Neural cell (in vitro differentiated cells): ENCODE data around the gene TNIP1. TPM values are rescaled to one million over a fixed set of nuclear protein-coding genes. Genes with fewer than 3 reads are reported as not detected.

Experiments
- H2AFZ ChIP-seq: fragments of 200-600, 300-800 bp; sonication (generic), shearing (Covaris generic); 2 replicates; pipeline ENCODE4 v1.6.0; 2014; ENCODE audit warnings: low read depth, mild to moderate bottlenecking, antibody characterized with exemption, low read length, moderate library complexity
- H3F3A ChIP-seq: fragments of 200-600 bp; shearing (Covaris generic); 2 replicates; pipeline ENCODE4 v1.6.1; 2016; ENCODE audit warnings: mild to moderate bottlenecking, moderate library complexity, mixed read lengths, antibody characterized with exemption, low read length; ENCODE audit not compliant: insufficient read depth, poor library complexity, severe bottlenecking
- H3K27ac ChIP-seq: fragments of 200-600, 300-800 bp; sonication (generic), shearing (Covaris generic); 2 replicates; pipeline ENCODE4 v1.5.1; 2014; ENCODE audit warnings: mild to moderate bottlenecking, low read length, moderate library complexity
- H3K27me3 ChIP-seq: fragments of 300-800, 200-600 bp; sonication (generic), shearing (Covaris generic); 2 replicates; pipeline ENCODE4 v1.6.0; 2014; ENCODE audit warnings: mild to moderate bottlenecking, low read depth, low read length, moderate library complexity; ENCODE audit not compliant: insufficient read depth
- H3K36me3 ChIP-seq: fragments of 300-800, 200-600 bp; sonication (generic), shearing (Covaris generic); 2 replicates; pipeline ENCODE4 v1.5.1; 2014; ENCODE audit warnings: mild to moderate bottlenecking, antibody characterized with exemption, low read length, moderate library complexity; ENCODE audit not compliant: insufficient read depth
- H3K4me2 ChIP-seq: fragments of 300-800, 200-600 bp; sonication (generic), shearing (Covaris generic); 2 replicates; pipeline ENCODE4 v1.6.0; 2014; ENCODE audit warnings: mild to moderate bottlenecking, low read length
- H3K4me3 ChIP-seq: fragments of 300-800, 200-600 bp; sonication (generic), shearing (Covaris generic); 2 replicates; pipeline ENCODE4 v1.5.1; 2014; ENCODE audit warnings: mild to moderate bottlenecking, low read length, moderate library complexity
- H3K79me2 ChIP-seq: fragments of 200-600 bp; shearing (Covaris generic); replicated peaks from 2 replicates; pipeline ENCODE4 v1.6.0; 2014; ENCODE audit warnings: mild to moderate bottlenecking, low read length, moderate library complexity; ENCODE audit not compliant: insufficient read depth
- H3K9ac ChIP-seq: fragments of 300-800, 200-600 bp; sonication (generic), shearing (Covaris generic); 2 replicates; pipeline ENCODE4 v1.6.1; 2016; ENCODE audit warnings: mild to moderate bottlenecking, low read length, mixed read lengths
- H3K9me2 ChIP-seq: fragments of 200-600 bp; shearing (Covaris generic); 2 replicates; pipeline ENCODE4 v1.6.1; 2016; ENCODE audit warnings: mild to moderate bottlenecking, low read length, mixed read lengths; ENCODE audit not compliant: insufficient read depth
- H3K9me3 ChIP-seq: fragments of 200-600, 300-800 bp; sonication (generic), shearing (Covaris generic); 2 replicates; pipeline ENCODE4 v1.6.1; 2016; ENCODE audit warnings: mild to moderate bottlenecking, mixed run types, low read length, moderate library complexity, mixed read lengths
- H4K20me1 ChIP-seq: fragments of 200-600 bp; shearing (Covaris generic); 2 replicates; pipeline ENCODE4 v1.6.1; 2016; ENCODE audit warnings: mild to moderate bottlenecking, mixed run types; ENCODE audit not compliant: insufficient read depth
- EP300 ChIP-seq: fragments of 450-650 bp; conservative IDR thresholded peaks from 2 replicates; pipeline ENCODE4 v1.6.1; 2014; ENCODE audit warnings: antibody characterized with exemption, mild to moderate bottlenecking, moderate library complexity; ENCODE audit not compliant: poor library complexity, severe bottlenecking
- EZH2 ChIP-seq: fragments of 200-600, 300-800 bp; shearing (Covaris generic), sonication (generic); IDR thresholded peaks from 2 replicates; pipeline ENCODE4 v1.6.1; 2014; ENCODE audit warnings: antibody characterized with exemption, low read length, borderline replicate concordance, mild to moderate bottlenecking; ENCODE audit not compliant: insufficient read depth, poor library complexity, severe bottlenecking
- MXI1 ChIP-seq: fragments of 450-650 bp; conservative IDR thresholded peaks from 2 replicates; pipeline ENCODE4 v1.6.1; 2014; ENCODE audit warnings: antibody characterized with exemption, mild to moderate bottlenecking; ENCODE audit not compliant: poor library complexity, severe bottlenecking
- POLR2AphosphoS5 ChIP-seq: IDR thresholded peaks from 2 replicates; pipeline ENCODE4 v1.6.1; 2012
- RAD21 ChIP-seq: fragments of 450-650 bp; conservative IDR thresholded peaks from 2 replicates; pipeline ENCODE4 v1.6.1; 2014; ENCODE audit warnings: antibody characterized with exemption, mild to moderate bottlenecking, moderate library complexity
- SMC3 ChIP-seq: fragments of 450-650 bp; conservative IDR thresholded peaks from 2 replicates; pipeline ENCODE4 v1.6.1; 2014; ENCODE audit warnings: antibody characterized with exemption, mild to moderate bottlenecking, moderate library complexity; ENCODE audit not compliant: poor library complexity
- TAF1 ChIP-seq: IDR thresholded peaks from 2 replicates; pipeline ENCODE4 v1.6.1; 2012; ENCODE audit warnings: low read depth
- polyA plus RNA-seq: library from polyadenylated mRNA; depleted of rRNA; stranded (reverse); fragments of >200 nt; gene quantifications from 2 replicates; pipeline ENCODE4 v1.2.3, GENCODE V29; 2014
- TF ChIP-seq, protein P1 (sequence below): IDR thresholded peaks from 2 replicates; pipeline ENCODE4 v1.6.1; 2012; ENCODE audit warnings: borderline replicate concordance
- TF ChIP-seq, protein P2 (sequence below): fragments of 450-650 bp; IDR thresholded peaks from 2 replicates; pipeline ENCODE4 v1.5.1; 2014; ENCODE audit warnings: antibody characterized with exemption, mild to moderate bottlenecking, moderate library complexity; ENCODE audit not compliant: poor library complexity, severe bottlenecking

Gene TNIP1
- polyA plus RNA-seq, 1 donor from 2014 or later: 3.3 TPM

- Histone ChIP-seq H3K79me2 (no peaks in the 10 kb centered on the region), H3K27me3 (no peaks in the 10 kb centered on the region), H3K4me3 (no peak overlapping the region), H3K9ac (no peak overlapping the region), H3K4me2 (no peak overlapping the region), H3K36me3 (no peaks in the 10 kb centered on the region), H2AFZ (no peak overlapping the region), H3K27ac (no peak overlapping the region), H3K9me3 (no peaks in the 10 kb centered on the region), H3F3A (no peaks in the 10 kb centered on the region), H3K9me2 (no peaks in the 10 kb centered on the region), H4K20me1 (no peaks in the 10 kb centered on the region)
- TF ChIP-seq RAD21 (peak; percentile 66), SMC3 (peak; percentile 66), POLR2AphosphoS5 (no peak), EP300 (no peak), MXI1 (no peak), TAF1 (no peak), EZH2 (no peak)
- TF ChIP-seq, protein P1, sequence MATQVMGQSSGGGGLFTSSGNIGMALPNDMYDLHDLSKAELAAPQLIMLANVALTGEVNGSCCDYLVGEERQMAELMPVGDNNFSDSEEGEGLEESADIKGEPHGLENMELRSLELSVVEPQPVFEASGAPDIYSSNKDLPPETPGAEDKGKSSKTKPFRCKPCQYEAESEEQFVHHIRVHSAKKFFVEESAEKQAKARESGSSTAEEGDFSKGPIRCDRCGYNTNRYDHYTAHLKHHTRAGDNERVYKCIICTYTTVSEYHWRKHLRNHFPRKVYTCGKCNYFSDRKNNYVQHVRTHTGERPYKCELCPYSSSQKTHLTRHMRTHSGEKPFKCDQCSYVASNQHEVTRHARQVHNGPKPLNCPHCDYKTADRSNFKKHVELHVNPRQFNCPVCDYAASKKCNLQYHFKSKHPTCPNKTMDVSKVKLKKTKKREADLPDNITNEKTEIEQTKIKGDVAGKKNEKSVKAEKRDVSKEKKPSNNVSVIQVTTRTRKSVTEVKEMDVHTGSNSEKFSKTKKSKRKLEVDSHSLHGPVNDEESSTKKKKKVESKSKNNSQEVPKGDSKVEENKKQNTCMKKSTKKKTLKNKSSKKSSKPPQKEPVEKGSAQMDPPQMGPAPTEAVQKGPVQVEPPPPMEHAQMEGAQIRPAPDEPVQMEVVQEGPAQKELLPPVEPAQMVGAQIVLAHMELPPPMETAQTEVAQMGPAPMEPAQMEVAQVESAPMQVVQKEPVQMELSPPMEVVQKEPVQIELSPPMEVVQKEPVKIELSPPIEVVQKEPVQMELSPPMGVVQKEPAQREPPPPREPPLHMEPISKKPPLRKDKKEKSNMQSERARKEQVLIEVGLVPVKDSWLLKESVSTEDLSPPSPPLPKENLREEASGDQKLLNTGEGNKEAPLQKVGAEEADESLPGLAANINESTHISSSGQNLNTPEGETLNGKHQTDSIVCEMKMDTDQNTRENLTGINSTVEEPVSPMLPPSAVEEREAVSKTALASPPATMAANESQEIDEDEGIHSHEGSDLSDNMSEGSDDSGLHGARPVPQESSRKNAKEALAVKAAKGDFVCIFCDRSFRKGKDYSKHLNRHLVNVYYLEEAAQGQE: no peak
- TF ChIP-seq, protein P2, sequence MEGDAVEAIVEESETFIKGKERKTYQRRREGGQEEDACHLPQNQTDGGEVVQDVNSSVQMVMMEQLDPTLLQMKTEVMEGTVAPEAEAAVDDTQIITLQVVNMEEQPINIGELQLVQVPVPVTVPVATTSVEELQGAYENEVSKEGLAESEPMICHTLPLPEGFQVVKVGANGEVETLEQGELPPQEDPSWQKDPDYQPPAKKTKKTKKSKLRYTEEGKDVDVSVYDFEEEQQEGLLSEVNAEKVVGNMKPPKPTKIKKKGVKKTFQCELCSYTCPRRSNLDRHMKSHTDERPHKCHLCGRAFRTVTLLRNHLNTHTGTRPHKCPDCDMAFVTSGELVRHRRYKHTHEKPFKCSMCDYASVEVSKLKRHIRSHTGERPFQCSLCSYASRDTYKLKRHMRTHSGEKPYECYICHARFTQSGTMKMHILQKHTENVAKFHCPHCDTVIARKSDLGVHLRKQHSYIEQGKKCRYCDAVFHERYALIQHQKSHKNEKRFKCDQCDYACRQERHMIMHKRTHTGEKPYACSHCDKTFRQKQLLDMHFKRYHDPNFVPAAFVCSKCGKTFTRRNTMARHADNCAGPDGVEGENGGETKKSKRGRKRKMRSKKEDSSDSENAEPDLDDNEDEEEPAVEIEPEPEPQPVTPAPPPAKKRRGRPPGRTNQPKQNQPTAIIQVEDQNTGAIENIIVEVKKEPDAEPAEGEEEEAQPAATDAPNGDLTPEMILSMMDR: peak; percentile 58
Measured at GRCh38 chr5:151002250-151002649, 78.6 kb downstream of the TNIP1 start.

DNA sequence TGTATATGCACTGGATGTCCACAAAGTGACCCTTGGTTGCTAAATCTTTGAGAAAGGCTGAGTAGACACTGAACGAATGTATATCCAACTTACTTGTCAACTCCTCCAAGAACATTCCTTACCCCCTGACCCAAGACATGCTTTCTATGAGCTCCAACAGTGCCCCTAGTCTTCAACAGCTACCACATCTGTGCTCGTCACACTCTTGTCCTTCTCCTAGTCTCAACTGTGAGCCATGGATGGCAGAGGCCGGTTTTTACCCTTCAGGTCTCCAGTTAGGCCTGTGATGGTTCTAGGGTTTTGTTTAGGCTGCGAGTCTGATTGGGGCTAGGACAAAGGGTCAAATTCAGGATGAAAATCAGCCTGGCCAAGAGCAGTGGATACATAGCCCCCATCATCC lies 79.4 kb downstream of the TNIP1 start:
- H3K27ac ChIP-seq: no peak overlapping the region
- no peaks in the 10 kb centered on the region for H4K20me1 ChIP-seq
- H3K9me3 ChIP-seq: no peaks in the 10 kb centered on the region
- H3K4me2 ChIP-seq: no peak overlapping the region
- H3K9ac ChIP-seq: no peak overlapping the region
- H3K9me2 ChIP-seq: no peaks in the 10 kb centered on the region
- no peak for TF ChIP-seq SMC3
- TF ChIP-seq MXI1: no peak
- TF ChIP-seq, protein P2: no peak
- TF ChIP-seq, protein P1: no peak
- TF ChIP-seq RAD21: no peak
- TF ChIP-seq EZH2: no peak
- TF ChIP-seq TAF1: no peak
- TF ChIP-seq EP300: no peak
- TF ChIP-seq POLR2AphosphoS5: no peak
- no peak overlapping the region for H2AFZ ChIP-seq
- no peak overlapping the region for H3K4me3 ChIP-seq
- H3K36me3 ChIP-seq: no peaks in the 10 kb centered on the region
- H3K79me2 ChIP-seq: no peaks in the 10 kb centered on the region
- H3F3A ChIP-seq: no peaks in the 10 kb centered on the region
- H3K27me3 ChIP-seq: no peaks in the 10 kb centered on the region
